Renal cortex interstitium (tissue), 11 donors: ENCODE results near the gene FSD1. TPM values are rescaled to one million over a fixed set of nuclear protein-coding genes. Genes with fewer than 3 reads are reported as not detected.

Experiments used
- DNase-seq, 11 donors: peaks; one replicate each; pipeline ENCODE4 v3.0.0-alpha.2; 2013; ENCODE audit warnings: low read depth in 9 of 11, low spot score in 4 of 11; ENCODE audit errors: extremely low read depth in 1 of 11
- polyA plus RNA-seq, 3 donors: library from polyadenylated mRNA; unstranded; fragments of 120-200 nt; gene quantifications; one replicate each; pipeline ENCODE4 v1.2.1, GENCODE V29; 2013; ENCODE audit not compliant: insufficient read length in 3 of 3

The FSD1 gene
- polyA plus RNA-seq, 3 donors, result 5.6 to 8.7 (median 6.9) TPM

- DNase-seq, result no peak
These were observed 65.5 kb downstream of the FSD1 start for GRCh38 chr19:4369888-4370260.

GRCh38 chr19:4370418-4371041 is 66.1 kb downstream of the FSD1 start:
- DNase-seq, result no peak

- no peak for DNase-seq
These were observed 67.1 kb downstream of the FSD1 start for GRCh38 chr19:4371247-4372164.

- no peak for DNase-seq
These were observed 68.0 kb downstream of the FSD1 start for GRCh38 chr19:4372165-4373012.

GRCh38 chr19:4373013-4373367 is 68.6 kb downstream of the FSD1 start:
- DNase-seq, result no peak

Other genes starting within 250 kb of the FSD1 start
- gene ZBTB7A, start 237.7 kb upstream of the FSD1 start, polyA plus RNA-seq, result 10 to 100 TPM in 2 of 3 donors, 1 to 10 TPM in 1; 7.6 to 13.8 (median 10.5) TPM
- 100 to 1,000 TPM in 2 of 3 donors, 10 to 100 TPM in 1; 85.6 to 125 (median 124) TPM for gene MAP2K2, start 180.5 kb upstream of the FSD1 start, polyA plus RNA-seq
- gene CREB3L3, start 151.0 kb upstream of the FSD1 start, polyA plus RNA-seq, result 1 to 10 TPM in 1 of 3 donors, under 1 TPM in 2; 0.56 to 1.2 (median 0.95) TPM
- gene SIRT6, start 122.0 kb upstream of the FSD1 start, polyA plus RNA-seq, result 10 to 100 TPM; 17.1 to 28.6 (median 21.7) TPM
- gene ANKRD24, start 121.9 kb upstream of the FSD1 start, polyA plus RNA-seq, result 1 to 10 TPM in 2 of 3 donors, under 1 TPM in 1; 0.79 to 2.3 (median 1.1) TPM
- gene EBI3, start 75.1 kb upstream of the FSD1 start, polyA plus RNA-seq, result under 1 TPM; 0.36 to 0.82 (median 0.54) TPM
- 10 to 100 TPM; 19.5 to 26.6 (median 21.4) TPM for gene YJU2, start 57.5 kb upstream of the FSD1 start, polyA plus RNA-seq
- 1 to 10 TPM; 1.5 to 3.5 (median 3.0) TPM for gene SHD, start 25.3 kb upstream of the FSD1 start, polyA plus RNA-seq
- under 1 TPM; 0.22 to 0.39 (median 0.38) TPM for gene TMIGD2, start 2.2 kb upstream of the FSD1 start, polyA plus RNA-seq
- gene STAP2, start 34.2 kb downstream of the FSD1 start, polyA plus RNA-seq, result 10 to 100 TPM; 23.8 to 37.6 (median 28.7) TPM
- 10 to 100 TPM; 21.3 to 31.4 (median 26.0) TPM for gene MPND, start 39.0 kb downstream of the FSD1 start, polyA plus RNA-seq
- gene SH3GL1, start 95.9 kb downstream of the FSD1 start, polyA plus RNA-seq, result 10 to 100 TPM; 54.5 to 80.5 (median 73.3) TPM
- gene CHAF1A, start 98.0 kb downstream of the FSD1 start, polyA plus RNA-seq, result 10 to 100 TPM; 20.5 to 27.9 (median 24.2) TPM
- 100 to 1,000 TPM in 1 of 3 donors, 10 to 100 TPM in 2; 84.9 to 107 (median 99.6) TPM for gene UBXN6, start 153.2 kb downstream of the FSD1 start, polyA plus RNA-seq
- gene HDGFL2, start 167.7 kb downstream of the FSD1 start, polyA plus RNA-seq, result 10 to 100 TPM; 54.9 to 90.9 (median 85.5) TPM
- 1 to 10 TPM in 2 of 3 donors, under 1 TPM in 1; 0.70 to 1.5 (median 1.5) TPM for gene PLIN4, start 213.9 kb downstream of the FSD1 start, polyA plus RNA-seq
- 1 to 10 TPM; 2.1 to 8.2 (median 3.9) TPM for gene PLIN5, start 230.6 kb downstream of the FSD1 start, polyA plus RNA-seq
- under 1 TPM; 0.64 to 0.75 (median 0.65) TPM for gene LRG1, start 235.4 kb downstream of the FSD1 start, polyA plus RNA-seq